Myocyte (in vitro differentiated cells): ENCODE measurements around the gene AOC1. TPM values are rescaled to one million over a fixed set of nuclear protein-coding genes. Genes with fewer than 3 reads are reported as not detected.

Source experiments
- DNase-seq: peaks from one replicate; pipeline ENCODE4 v3.0.0-alpha.2; 2012; ENCODE audit warnings: low read depth
- total RNA-seq: library from RNA; depleted of rRNA; stranded (reverse); fragments of >200 nt; gene quantifications from 2 replicates; pipeline ENCODE4 v1.2.3, GENCODE V29; 2014

AOC1 gene
- total RNA-seq, 1 donor from 2014 or later: 0.21 TPM

DNA sequence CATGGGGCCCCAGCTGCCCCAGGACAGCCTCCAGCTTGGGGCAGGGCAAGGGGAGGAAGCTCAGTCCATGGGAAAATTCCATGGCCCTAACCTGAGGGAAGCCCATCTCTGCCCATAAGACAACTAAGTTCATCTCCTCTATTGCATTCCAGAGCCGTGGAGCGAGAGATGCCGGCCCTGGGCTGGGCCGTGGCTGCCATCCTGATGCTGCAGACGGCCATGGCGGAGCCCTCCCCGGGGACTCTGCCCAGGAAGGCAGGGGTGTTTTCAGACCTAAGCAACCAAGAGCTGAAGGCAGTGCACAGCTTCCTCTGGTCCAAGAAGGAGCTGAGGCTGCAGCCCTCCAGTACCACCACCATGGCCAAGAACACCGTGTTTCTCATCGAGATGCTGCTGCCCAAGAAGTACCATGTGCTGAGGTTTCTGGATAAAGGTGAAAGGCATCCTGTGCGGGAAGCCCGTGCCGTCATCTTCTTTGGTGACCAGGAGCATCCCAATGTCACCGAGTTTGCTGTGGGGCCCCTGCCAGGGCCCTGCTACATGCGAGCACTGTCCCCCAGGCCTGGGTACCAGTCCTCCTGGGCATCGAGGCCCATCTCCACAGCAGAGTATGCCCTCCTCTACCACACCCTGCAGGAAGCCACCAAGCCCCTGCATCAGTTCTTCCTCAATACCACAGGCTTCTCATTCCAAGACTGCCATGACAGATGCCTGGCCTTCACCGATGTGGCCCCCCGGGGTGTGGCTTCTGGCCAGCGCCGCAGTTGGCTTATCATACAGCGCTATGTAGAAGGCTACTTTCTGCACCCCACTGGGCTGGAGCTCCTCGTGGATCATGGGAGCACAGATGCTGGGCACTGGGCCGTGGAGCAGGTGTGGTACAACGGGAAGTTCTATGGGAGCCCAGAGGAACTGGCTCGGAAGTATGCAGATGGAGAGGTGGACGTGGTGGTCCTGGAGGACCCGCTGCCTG, 4.3 kb downstream of the AOC1 start:
- DNase-seq: no peak

DNA sequence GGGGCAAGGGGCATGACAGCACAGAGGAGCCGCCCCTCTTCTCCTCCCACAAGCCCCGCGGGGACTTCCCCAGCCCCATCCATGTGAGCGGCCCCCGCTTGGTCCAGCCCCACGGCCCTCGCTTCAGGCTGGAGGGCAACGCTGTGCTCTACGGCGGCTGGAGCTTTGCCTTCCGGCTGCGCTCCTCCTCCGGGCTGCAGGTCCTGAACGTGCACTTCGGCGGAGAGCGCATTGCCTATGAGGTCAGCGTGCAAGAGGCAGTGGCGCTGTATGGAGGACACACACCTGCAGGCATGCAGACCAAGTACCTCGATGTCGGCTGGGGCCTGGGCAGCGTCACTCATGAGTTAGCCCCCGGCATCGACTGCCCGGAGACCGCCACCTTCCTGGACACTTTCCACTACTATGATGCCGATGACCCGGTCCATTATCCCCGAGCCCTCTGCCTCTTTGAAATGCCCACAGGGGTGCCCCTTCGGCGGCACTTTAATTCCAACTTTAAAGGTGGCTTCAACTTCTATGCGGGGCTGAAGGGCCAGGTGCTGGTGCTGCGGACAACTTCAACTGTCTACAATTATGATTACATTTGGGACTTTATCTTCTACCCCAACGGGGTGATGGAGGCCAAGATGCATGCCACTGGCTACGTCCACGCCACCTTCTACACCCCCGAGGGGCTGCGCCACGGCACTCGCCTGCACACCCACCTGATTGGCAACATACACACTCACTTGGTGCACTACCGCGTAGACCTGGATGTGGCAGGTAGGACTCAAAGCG, 5.1 kb downstream of the AOC1 start:
- no peak for DNase-seq

DNA sequence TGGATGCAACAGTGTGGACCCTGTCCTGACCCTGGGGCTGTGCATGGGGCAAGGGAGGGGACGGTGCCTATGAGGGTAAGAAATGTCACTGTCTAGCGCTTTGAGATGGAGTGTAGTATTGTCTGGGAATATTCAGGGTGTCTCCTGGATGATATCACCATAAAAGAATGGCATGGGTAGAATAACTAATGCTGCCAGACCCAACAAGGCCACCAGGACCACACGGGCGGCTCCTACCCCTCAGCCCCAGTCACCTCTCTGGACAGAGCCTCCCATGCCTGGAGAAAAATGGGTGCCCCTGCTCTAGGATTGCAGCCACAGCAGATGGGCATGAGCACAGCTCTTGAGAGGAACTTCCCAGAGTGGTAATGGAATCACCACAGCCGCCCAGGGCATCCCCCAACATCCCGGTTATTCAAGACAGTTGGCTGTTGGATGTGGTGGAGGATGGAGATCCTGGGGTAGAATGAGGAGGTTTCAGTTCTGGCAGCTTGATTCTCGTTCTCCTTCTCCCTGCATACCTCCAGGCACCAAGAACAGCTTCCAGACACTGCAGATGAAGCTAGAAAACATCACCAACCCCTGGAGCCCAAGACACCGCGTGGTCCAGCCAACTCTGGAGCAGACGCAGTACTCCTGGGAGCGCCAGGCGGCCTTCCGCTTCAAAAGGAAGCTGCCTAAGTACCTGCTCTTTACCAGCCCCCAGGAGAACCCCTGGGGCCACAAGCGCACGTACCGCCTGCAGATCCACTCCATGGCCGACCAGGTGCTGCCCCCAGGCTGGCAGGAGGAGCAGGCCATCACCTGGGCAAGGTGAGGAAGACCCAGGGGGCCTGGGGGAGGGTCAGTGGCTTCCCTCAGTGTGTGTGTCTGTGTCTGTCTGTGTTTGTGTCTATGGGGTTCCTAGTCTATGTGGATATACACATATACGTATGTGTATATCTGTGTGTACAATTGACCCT, 6.2 kb downstream of the AOC1 start:
- DNase-seq: no peak

DNA sequence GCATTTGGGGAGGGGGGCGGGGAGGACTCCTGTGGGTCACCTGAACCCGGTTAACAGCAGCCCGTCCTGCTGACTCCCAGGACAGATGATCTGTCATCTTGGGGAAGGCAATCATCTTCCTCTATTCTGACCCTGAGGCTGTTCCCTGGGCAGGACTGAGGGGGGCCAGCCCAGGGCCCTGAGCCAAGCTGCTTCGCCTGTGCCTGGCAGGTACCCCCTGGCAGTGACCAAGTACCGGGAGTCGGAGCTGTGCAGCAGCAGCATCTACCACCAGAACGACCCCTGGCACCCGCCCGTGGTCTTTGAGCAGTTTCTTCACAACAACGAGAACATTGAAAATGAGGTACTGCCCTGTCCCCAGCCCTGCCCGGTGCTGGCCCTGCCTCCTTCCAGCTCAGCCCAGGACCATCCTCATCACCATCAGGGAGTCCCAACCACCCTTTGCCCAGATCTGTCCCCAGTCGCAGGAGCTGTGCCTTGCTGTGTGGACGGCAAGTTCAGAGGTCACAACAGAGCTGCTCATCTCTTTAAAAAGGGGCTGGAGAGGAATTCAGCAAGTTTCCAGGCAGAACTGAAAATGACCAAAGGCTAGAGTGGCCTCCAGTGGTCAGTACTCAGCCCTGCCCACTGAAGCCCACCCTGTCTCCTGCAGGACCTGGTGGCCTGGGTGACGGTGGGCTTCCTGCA, 8.1 kb downstream of the AOC1 start:
- DNase-seq: no peak

DNA sequence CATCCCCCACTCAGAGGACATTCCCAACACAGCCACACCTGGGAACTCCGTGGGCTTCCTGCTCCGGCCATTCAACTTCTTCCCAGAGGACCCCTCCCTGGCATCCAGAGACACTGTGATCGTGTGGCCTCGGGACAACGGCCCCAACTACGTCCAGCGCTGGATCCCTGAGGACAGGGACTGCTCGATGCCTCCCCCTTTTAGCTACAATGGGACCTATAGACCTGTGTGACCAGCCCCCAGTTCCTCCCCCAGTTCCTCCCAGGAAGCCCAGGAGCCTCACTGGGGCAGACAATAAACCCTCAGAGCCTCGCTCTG, 8.6 kb downstream of the AOC1 start:
- DNase-seq: no peak

DNA sequence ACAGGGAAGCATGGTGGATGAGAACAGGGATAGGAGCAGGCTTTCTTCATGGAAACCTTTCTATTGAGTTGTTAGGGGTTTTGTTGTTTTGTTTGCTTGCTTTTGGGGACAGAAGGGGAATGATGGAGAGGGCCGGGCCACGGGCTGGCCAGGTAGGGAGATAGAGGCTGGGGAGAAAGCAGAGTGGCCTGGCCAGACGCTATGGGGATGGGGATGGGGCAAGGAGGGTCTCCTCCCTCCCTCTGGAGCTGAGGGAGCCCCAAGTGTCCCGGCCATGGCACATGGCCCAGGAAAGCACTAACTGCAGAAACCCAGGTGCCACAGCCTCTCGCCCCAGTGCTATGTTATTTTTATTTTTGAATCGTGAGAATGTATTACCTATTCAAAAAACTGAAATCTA, 10.0 kb downstream of the AOC1 start:
- DNase-seq: no peak

DNA sequence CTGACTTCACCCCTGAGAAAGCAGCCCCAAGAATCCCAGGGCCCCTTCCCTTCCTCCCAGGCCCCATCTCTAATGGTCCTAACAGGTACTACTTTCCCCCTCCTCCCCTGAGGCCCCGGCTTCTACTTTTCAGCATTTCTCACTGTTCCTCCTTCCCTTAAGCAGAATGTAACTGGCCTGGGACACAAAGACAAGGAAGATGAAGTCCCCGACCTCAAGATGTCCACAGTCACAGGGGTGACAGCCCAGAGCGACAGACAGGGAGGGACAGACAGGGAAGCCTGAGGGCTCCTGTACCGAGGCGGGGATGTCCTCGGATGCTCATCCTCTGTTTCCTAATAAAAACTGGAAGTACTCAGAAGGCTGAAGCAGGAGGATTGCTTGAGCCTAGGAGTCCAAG, 11.6 kb downstream of the AOC1 start:
- DNase-seq: no peak

DNA sequence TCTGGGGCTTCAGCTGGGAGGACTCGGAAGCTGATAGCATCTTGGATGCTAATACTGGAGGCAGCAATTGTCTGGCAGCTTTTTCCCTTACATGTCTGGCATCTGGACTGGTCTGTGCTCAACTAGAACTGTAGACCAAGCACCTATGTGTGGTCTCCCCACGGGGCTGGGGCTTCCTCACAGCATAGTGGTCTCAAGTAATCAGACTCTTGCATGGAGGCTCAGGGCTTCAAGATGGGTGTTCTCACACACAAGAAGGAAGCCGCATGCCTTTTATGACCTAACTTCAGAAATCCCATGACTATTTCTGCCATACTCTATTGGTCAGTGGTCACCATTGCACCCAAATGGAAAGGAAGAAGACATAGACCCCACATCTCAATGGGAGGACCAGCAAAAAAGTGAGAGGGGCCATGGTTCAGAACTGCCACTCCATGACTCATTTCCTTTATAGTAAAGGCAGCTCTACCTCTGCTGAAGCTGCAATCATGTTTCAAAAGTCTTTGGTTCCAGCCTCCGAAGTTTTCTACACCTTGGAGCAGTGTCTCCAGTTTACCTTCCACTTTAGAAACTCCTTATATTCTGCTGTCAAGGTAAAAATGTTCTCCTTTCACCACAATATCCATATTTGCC, 14.7 kb downstream of the AOC1 start:
- no peak for DNase-seq

DNA sequence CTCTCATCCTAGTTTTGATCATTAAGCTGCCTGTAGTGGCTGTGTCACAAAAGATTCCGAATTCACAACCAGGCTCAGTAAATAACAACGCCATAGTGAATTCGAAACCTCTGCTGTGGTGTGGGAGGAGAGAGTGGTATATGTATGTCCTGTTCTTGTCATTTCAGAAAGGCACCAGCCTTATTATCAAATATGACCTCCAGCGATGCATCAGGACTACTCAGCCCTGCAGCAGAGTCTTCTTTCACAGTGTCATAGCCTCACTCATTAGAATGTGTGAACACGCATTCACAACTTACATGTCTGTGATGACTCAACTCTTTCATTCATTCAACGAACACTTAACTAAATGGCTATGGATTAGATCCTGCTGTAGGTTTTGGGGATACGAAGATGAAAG, 15.3 kb downstream of the AOC1 start:
- DNase-seq: no peak

DNA sequence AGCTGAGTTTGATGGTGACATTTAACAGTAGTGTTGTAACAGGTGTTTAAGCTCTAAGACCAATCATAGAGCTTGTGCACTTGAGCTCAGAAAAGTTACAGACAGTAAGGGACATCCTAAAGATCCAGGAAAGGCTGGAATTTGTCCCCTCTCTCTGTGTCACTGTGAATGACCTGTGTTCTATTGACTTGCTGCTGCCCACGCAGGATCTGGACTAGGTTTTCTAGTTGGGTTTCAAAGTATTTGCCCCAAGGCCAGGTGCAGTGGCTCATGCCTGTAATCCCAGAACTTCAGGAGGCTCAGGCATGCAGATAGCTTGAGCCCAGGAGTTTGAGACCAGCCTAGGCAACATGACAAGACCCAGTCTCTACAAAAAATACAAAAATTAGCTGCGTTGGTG, 17.1 kb downstream of the AOC1 start:
- no peak for DNase-seq

DNA sequence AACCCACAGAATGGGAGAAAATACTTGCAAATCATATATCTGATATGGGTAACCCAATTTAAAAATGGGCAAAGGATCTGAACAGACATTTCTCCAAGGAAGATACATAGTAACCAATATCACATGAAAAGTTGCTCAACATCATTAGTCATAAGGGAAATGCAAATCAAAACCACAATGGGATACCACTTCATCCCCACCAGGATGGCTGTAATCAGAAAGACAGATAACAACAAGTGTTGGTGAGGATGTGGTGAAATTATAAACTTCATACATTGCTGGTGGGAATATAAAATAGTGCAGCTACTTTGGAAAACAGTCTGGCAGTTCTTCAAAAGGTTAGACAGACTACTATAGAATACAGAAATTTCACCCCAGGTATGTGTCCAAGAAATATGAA, 19.3 kb downstream of the AOC1 start:
- DNase-seq: no peak

DNA sequence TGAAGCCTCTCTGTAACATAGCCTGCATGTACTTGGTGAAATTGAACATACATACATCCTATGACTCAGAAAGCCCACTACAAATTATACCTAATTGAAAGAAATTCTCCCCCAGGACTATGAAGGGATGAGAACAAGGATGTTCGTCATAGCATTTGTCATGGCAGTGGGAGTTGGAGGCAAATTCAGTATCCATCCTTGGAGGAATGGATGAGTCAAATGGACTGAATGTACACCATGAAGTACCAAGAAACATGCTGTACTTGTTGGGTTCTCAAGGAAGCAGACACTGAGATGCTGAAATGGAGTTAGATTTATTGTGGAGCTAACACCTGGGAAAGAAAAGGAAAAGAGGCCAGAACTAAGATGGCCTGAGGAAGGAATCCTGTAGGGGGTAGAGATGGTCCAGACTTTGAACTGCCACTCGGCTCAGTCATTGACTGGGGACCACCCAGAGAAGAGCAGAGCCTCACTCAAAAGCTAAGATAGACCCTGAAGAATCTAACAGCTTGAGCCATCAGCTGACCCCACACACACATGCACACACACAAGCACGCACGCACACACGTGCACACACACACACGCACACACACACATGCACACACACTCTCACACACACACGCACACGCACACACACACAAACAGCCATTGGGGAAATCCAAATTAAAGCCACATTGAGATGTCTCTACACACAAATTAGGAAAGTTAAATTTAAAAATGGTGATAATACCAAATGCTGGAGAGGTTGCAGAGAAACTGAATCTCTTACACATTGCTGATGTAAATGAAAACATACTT, 22.3 kb downstream of the AOC1 start:
- DNase-seq: no peak

DNA sequence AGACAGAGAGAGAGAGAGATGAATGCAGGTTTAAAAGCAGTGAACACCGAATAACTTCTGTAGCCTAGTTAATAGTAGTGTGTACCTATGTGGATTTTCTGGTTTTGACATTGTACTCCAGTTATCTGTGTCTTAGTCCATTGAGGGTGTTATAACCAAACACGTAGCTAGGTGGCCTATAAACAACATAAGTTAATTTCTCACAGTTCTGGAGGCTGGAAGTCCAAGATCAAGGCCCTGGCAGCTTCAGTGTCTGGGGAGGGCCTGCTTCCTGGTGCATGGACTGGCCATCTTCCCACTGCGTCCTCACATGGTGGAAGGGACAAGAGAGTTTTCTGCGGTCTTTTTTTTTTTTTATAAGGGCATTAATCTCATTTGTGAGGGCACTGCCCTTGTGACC, 23.5 kb downstream of the AOC1 start:
- no peak for DNase-seq

DNA sequence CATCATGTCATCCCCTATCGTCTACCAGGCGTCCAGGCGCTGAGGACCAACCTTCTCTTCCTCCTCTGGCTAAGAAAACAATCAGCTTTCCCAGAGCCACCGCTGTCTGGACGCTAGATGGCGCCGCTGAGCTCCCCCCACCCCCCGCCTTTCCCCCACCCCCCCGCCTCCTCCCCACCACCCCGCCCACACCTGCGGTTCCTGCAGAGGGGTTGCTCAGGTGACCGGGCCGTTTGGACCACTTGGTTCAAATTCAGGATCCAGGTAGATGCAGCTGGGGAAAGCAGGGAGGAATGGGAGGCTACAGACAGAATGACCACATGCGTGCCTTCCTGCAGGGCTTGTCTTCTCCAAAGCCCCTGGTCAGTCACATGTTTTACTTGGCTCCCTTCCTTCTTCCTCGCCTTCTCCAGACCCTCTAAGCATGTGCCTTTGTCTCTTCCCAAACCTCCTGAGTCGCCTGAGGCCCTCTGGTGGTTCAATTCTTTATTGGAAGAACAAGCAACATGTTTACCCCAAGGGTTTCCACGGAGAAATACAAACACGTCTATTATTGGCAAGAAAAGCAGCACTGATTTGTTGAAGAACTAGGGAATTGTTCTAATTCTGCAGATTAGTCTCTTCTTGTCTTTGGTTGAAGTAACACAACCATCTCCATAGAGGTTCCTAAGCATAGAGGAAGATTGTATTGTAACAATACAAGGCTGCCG, 24.7 kb downstream of the AOC1 start:
- DNase-seq: peak; percentile 78

DNA sequence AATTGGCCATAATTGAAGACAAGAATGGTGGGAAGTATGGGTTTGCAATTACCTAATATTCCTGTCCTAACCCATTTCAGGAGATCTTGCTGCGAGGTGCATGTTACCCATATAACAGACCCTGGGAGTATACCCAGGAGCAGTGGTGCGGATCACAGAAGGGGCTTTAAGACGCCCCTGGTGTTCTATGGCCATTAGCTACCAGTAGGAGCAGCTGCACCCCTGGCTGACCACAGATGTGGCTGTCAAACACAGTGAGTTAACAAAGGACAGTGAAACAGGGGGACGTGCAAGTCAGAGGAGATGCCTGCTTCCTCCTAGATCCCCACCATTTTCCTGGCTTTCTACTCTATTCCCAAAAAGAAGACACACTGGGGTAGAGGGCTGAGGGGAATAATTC, 25.2 kb downstream of the AOC1 start:
- peak; percentile 22 for DNase-seq

DNA sequence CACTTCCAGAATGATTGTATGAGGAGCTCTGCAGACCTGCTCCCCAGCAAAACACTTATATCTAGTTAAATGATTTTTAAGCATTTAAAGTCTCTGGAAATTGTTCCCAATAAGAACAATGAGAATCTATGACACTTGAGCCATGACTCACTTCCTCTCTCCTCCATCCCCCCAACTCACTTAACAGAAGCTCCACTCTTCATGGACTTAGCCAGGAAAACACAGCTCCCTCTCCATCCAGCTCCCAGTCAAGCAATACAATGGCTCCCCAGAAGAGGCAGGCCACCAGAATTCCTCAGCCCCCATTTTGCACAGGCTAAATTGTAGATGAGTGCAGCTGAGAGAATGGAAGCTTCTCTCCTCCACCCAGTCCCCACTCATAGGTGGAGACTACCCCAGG, 27.0 kb downstream of the AOC1 start:
- DNase-seq: no peak

DNA sequence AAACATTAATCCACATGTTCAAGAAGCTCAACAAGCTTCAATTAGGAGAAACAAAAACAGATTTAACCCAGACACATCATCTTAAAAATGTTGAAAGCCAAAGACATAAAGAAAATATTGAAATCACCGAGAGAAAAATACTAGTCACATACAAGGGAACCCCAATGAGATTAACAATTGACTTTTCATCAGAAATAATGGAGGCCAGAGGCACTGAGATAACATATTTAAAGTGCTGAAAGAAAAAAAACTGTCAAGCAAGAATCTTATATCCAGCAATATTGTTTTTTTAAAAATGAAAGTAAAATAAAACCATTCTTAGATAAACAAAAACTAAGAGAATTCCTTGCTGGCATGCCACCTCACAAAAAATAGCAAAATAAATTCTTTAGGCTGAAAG, 28.9 kb downstream of the AOC1 start:
- DNase-seq: no peak

DNA sequence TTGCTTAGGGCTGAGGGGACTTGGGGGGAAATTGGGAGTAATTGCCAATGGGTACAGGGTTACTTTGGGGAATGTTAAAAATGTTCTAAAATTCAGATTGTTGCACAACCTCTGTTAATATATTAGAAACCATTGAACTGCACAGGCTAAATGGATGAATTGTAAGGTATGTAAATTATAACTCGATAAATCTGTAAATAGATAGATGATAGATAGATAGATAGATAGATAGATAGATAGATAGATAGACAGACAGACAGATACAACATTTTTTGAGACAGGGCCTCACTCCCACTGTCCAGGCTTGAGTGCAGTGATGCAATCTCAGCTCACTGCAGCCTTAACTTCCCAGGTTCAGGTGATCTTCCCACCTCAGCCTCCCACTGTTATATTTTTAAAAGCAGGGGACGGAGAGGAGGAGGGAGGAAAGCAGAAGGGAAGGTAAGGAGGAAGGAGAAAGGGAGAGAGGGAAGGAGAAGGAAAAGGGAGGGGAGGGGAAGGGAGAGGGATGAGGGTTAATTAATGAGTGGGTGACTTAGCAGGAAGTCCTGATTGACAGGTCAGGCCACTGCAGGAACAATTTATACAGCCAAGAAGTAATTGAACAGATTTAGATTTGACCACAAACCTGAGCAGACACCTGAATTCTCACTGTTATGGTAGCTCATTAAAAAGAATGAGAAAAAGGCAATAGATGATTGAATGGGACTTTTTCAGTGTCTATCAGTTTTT, 38.7 kb downstream of the AOC1 start:
- DNase-seq: no peak
